NCI-H345 treated with DMSO at 0.1 percent for 48 hours (cell line): ENCODE data around the gene MTFR1L.

Experiments
- DNase-seq: peaks from one replicate; lab custom pipeline; 2025; ENCODE audit not compliant: unreplicated experiment; lab: John Stamatoyannopoulos, UW

Gene MTFR1L

DNA sequence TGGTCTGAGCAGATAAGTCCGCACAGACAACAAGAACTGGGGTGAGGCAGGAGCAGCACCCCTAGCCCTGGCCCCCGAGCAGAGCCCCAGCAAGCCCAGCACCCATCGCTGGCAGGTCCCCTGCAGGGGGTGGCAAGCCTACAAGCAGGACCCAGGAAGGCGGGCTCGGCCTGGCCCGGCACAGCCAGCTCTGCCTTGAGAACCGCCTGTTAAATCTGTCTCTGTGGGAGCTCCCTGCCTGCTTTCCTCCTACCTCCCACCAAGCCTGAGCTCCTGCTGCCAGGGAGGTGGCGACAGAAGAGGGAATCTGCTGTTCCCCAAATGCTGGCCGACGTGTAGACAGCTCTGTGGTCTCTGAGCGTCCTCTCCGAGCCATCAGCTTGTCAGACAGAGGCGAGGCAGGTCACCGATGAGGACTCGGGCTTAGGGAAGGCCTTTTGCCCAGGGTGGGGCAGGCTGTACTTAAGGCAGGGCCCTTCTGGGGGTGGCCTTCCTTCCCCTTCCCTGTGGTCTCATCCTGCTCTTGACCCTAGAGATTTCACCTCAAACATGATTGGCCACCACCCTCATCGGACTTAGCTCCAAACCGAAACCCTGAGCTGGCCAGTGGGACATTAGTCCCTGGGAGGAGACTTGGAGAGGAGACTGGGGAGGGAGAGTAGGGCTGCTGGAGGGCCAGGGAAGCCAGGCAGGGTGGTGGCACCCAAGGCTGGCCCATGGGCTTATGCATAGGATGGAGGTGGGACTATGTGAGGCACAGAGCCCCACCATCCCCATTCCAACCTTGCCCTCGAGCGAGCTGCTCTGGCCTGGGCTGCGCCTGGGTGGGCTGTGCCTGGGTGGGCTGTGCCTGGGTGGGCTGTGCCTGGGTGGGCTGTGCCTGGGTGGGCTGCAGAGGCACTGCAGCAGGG is 12.0 kb upstream of the MTFR1L start:
- DNase-seq, result no peak

DNA sequence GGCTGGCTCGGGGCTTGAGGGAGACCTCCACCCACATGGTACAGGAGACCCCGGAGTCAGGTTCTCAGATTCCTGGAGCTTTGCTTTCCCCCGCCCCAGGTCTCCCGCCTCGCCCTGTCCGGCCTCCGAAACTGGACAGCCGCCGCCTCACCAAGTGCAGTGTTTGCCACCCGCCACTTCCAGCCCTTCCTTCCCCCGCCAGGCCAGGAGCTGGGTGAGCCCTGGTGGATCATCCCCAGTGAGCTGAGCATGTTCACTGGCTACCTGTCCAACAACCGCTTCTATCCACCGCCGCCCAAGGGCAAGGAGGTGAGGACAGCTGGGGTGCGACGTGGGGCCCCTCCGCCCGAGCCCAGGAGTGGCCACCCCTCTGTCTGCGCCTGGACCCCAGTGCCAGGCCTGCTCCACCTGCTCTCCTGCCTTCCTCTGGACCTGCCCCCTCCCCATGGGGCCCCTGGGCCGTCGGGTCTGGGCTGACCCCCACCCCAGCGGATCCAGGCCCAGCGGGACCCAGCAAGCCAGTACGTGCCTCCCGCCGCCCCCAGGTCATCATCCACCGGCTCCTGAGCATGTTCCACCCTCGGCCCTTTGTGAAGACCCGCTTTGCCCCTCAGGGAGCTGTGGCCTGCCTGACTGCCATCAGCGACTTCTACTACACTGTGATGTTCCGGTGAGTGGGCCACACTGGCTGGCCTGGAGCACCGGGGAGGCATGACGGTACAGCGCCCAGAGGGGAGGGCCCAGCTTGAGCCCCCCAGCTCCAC is 11.1 kb upstream of the MTFR1L start:
- no peak for DNase-seq

GRCh38 chr1:25809283-25809926 is 10.3 kb upstream of the MTFR1L start:
- DNase-seq, result no peak

GRCh38 chr1:25809929-25810328 is 9.8 kb upstream of the MTFR1L start:
- DNase-seq, result no peak

GRCh38 chr1:25810341-25811299 is 9.1 kb upstream of the MTFR1L start:
- peak; percentile 43 for DNase-seq

- no peak for DNase-seq
Observed at GRCh38 chr1:25811384-25812082, 8.2 kb upstream of the MTFR1L start.

GRCh38 chr1:25813071-25813733 is 6.6 kb upstream of the MTFR1L start:
- DNase-seq, result no peak

GRCh38 chr1:25813734-25814471 is 5.9 kb upstream of the MTFR1L start:
- no peak for DNase-seq

DNA sequence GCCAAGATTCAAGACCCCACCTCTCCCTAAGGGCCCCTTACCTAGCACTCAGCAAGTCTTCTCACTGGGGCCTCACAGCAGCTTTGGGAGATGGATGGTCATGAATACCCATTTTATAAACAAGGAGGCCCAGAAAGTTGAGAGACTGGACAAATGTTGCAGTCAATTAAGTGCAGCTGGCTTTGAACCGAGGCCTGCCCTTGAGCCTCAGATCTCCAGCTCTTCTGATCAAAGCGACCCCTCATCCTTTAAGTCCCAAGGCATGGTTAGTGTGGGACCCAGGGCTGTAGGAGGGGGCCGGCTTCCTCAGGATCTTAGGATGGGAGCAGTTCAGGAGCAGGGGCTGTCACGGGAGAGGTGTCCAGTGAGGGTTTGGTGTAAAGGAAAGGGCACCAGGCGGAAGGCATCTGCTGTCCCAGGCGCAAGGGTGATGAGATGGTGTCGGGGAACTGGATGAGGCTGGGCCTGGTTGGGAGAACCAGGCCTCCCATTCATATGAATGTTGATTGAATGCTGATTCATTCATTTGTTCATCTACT is 5.1 kb upstream of the MTFR1L start:
- no peak for DNase-seq

DNA sequence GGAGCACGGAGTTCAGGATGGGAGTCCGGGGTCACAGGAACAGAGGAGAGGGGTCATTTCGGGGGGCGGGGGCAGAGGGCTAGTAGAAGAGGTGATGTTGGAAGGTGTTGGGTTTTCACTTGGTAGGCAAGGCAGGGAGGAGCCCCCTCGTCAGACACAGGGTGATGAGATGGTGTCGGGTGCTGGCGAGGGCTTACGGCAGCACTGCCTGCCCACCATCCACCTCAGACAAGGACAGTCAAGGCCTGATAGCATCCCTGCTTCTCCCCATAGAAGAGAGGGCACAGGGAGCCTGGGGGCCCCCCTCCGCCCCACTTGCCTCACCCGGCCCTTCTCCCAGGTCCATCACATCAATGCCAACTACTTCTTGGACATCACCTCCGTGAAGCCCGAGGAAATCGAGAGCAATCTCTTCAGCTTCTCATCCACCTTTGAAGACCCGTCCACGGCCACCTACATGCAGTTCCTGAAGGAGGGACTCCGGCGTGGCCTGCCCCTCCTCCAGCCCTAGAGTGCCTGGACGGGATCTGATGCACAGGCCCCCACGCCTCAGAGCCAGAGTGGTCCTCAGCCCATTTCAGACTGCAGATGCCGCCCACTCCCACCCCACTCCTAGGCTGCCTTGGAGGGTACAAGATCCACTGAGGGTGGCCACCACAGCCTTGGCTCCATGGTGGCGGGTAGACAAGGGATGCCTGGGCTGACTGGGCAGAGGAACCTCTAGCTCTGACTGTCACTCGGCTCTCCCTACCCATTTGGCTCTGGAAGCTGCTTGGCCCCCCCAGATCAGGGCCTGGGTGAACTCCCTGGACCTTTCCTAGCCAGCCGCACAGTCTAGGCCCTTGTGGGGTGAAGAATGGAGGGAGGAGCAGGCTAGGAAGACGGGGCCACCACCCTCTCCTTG is 4.3 kb upstream of the MTFR1L start:
- no peak for DNase-seq

DNA sequence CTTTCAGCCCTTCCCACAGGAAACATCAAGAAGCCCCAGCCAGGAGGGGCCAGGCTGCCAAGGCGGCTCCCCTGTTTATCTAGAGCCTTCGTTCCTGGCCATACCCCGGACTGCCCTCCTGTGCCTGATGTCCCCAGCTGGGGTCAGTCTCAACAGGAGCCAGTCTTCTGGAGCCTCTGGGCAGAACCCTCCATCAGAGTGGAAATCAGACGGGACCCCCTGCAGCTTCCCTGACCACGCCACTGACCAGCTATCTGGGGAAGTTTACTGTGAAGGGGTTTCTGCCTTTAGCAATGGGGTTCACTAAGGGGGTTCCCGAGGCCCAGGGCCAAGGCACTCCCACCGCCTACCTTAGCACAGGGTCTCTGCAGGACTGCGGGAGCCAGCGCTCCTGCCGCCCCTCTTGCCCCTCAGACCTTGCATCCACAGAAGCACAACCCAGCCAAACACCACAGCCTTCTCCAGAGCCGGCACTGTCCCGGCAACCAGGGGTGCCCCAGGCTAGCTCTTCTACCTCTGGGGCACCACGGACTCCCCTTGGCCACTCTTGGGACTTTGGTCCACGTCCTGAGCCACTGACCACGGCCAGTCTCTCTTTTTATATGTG is 3.5 kb upstream of the MTFR1L start:
- no peak for DNase-seq

- no peak for DNase-seq
Observed at GRCh38 chr1:25817840-25818501, 1.8 kb upstream of the MTFR1L start.

- DNase-seq, result no peak
Observed at GRCh38 chr1:25818569-25818968, 1.2 kb upstream of the MTFR1L start.

GRCh38 chr1:25820247-25821111 is 725 bp downstream of the MTFR1L start:
- no peak for DNase-seq

DNA sequence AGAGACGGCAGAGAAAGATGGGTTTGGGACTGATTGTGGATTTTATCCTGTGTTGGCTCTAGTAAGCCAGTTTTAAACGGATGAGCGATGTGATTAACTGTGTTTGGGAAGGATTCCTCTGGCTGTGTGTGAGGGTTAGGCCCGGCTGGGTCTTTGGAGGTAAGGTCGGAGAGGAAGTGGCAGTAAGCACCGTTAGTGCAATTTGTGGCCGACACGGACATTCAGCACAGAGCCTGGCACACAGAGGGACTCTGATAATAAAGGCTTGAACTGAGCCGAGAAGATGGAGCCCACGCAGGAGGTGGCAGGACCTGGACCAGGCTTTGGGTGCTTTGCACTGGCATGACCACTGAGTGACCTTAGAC is 1.3 kb downstream of the MTFR1L start:
- no peak for DNase-seq

DNA sequence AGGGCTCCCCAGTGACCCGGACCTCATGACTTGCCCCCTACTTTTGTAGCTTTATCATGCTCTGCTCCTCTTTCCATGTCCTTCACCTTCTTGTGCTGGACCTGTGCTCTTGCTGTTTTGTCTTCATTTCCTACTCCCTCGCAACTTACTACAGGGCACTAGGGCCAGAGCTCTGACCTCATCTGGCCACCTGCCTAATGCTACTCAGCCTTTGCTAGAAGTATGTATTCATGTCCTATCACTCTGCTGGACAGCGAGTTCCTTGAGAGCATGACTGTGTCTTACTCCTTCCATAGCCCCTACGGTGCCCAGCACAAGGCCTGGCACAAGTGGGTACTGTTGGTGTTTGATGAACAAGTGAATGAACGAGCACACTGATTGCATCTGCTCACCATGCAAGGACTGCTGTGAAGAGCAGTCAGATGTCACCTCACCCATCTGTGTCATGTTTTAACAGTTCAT is 1.9 kb downstream of the MTFR1L start:
- DNase-seq, result no peak
